Measurements from ENCODE around the gene L1TD1.

DNA sequence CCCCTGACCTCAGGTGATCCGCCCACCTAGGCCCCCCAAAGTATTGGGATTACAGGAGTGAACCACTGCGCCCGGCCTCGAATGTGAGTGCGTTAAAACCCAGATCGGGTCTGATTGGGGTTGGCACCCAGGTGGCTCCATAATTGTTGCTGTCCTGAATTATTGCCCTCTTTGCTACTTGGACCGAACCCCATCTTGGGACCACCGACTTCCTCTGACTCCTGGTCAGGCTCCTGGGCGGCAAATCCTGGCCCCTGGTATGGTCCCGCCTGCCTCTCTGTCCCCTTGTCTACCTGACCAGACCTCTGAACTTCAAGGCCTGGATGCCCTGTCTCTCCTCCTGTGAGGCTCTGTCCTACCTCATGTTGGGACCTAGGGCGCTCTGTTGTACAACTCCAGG, 32.8 kb downstream of the L1TD1 start:
- TF ChIP-seq POLR2A (IDR thresholded peaks at IDR 0.05; ENCODE audit: low read depth, low read length) (no peak), POLR2AphosphoS5 (IDR thresholded peaks at IDR 0.05; ENCODE audit: insufficient read depth, low read depth, low read length) (no peak), EZH2 (IDR thresholded peaks at IDR 0.05; ENCODE audit: borderline replicate concordance, low read depth, low read length, severe bottlenecking) (no peak), GATA2 (IDR thresholded peaks at IDR 0.05; ENCODE audit: insufficient read depth, insufficient read length, low read depth, low read length) (no peak), FOS (IDR thresholded peaks at IDR 0.05; ENCODE audit: borderline replicate concordance, insufficient read depth, low read length) (no peak), MYC (IDR thresholded peaks at IDR 0.05; ENCODE audit: low read depth, low read length) (no peak), JUN (IDR thresholded peaks at IDR 0.05; ENCODE audit: borderline replicate concordance, insufficient read depth, insufficient read length, low read depth) (no peak)
- TF ChIP-seq, protein P1, sequence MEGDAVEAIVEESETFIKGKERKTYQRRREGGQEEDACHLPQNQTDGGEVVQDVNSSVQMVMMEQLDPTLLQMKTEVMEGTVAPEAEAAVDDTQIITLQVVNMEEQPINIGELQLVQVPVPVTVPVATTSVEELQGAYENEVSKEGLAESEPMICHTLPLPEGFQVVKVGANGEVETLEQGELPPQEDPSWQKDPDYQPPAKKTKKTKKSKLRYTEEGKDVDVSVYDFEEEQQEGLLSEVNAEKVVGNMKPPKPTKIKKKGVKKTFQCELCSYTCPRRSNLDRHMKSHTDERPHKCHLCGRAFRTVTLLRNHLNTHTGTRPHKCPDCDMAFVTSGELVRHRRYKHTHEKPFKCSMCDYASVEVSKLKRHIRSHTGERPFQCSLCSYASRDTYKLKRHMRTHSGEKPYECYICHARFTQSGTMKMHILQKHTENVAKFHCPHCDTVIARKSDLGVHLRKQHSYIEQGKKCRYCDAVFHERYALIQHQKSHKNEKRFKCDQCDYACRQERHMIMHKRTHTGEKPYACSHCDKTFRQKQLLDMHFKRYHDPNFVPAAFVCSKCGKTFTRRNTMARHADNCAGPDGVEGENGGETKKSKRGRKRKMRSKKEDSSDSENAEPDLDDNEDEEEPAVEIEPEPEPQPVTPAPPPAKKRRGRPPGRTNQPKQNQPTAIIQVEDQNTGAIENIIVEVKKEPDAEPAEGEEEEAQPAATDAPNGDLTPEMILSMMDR (IDR thresholded peaks at IDR 0.05; ENCODE audit: extremely low read depth in 1 of 2, insufficient read depth in 1 of 2, low read depth in 1 of 2, low read length in 2 of 2), result no peak
- TF ChIP-seq, protein P2, sequence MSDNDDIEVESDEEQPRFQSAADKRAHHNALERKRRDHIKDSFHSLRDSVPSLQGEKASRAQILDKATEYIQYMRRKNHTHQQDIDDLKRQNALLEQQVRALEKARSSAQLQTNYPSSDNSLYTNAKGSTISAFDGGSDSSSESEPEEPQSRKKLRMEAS (IDR thresholded peaks at IDR 0.05; ENCODE audit: insufficient read depth, insufficient read length), result no peak
